ENCODE measurements around the gene MTMR6.

MTMR6 gene

DNA sequence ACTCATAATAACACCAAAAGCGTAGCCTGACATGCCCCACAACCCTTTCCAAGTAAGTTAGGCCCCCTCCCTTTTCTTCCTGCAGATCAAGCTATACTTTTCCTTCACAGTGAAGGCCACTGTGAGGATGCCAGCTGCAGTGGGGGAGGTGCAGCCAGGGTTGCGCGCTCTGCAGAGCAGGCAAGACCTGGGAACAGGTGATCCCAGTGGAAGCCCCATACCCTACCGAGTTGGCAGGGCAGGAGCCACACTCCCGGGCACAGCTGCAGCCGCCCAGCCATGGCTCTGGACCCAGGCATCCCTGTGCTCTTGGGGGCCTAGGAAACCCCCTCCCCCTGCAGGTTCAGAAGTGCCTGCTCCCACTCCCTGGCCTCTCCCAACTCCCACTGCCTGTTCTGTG, 18.7 kb downstream of the MTMR6 start:
- Histone ChIP-seq H3K36me3 (ENCODE audit: insufficient read depth, low read length) (peaks cover 33% of the 10 kb centered on the region), H3K27me3 (ENCODE audit: control insufficient read depth in 1 of 2, insufficient read depth in 2 of 2, low read length in 2 of 2) (no peaks in the 10 kb centered on the region), H3K27ac (ENCODE audit: low read depth, low read length) (no peak overlapping the region), H3K9ac (ENCODE audit: low read length) (no peak overlapping the region), H3K4me3 (ENCODE audit: low read depth in 1 of 2, low read length in 2 of 2) (no peak overlapping the region), H3K9me3 (ENCODE audit: low read length) (no peaks in the 10 kb centered on the region), H3K4me1 (ENCODE audit: insufficient read depth, low read length) (no peaks in the 10 kb centered on the region)

DNA sequence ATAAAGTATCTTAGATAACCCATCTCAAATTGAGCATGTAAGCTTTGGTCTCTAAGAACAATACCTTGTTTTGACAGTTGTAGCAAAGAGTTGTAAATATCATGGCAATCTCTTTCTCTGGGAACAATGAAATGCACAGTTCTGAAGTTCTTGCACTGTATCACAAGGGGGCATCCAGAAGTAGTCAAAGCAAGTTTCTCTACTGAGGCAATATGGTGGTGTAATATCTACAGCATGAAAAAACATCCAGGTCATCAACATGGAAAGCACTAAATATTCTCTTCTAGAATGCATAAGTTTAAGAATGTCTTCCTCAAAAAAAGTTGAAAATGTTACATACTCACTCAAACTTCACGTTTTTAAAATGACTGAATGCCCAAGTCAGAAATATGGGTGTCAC, 19.6 kb downstream of the MTMR6 start:
- Histone ChIP-seq H3K27ac (ENCODE audit: low read depth, low read length) (no peak overlapping the region), H3K36me3 (ENCODE audit: insufficient read depth, low read length) (peaks cover 35% of the 10 kb centered on the region), H3K27me3 (ENCODE audit: control insufficient read depth in 1 of 2, insufficient read depth in 2 of 2, low read length in 2 of 2) (no peaks in the 10 kb centered on the region), H3K4me1 (ENCODE audit: insufficient read depth, low read length) (no peaks in the 10 kb centered on the region), H3K9me3 (ENCODE audit: low read length) (no peaks in the 10 kb centered on the region), H3K9ac (ENCODE audit: low read length) (no peak overlapping the region), H3K4me3 (ENCODE audit: low read depth in 1 of 2, low read length in 2 of 2) (no peak overlapping the region)

DNA sequence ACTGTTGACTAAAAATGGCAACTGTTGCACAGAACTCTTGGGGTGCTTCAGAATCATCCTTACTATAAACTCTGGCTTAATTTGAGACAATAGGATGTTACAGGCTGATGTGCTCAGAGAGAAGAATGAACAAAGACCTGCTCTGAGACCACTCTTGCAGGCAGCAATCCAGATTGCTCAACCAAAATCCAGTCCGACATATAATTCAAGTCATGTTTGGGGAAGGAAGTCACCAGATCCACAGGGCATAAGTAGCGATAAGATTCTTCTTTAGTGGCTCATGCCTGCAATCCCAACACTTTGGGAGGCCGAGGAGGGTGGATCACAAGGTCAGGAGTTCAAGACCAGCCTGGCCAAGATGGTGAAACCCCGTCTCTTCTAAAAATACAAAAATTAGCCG, 20.6 kb downstream of the MTMR6 start:
- Histone ChIP-seq H3K4me1 (ENCODE audit: insufficient read depth, low read length) (no peaks in the 10 kb centered on the region), H3K9me3 (ENCODE audit: low read length) (no peaks in the 10 kb centered on the region), H3K27ac (ENCODE audit: low read depth, low read length) (no peak overlapping the region), H3K27me3 (ENCODE audit: control insufficient read depth in 1 of 2, insufficient read depth in 2 of 2, low read length in 2 of 2) (no peaks in the 10 kb centered on the region), H3K4me3 (ENCODE audit: low read depth in 1 of 2, low read length in 2 of 2) (no peak overlapping the region), H3K36me3 (ENCODE audit: insufficient read depth, low read length) (peaks cover 33% of the 10 kb centered on the region), H3K9ac (ENCODE audit: low read length) (no peak overlapping the region)

DNA sequence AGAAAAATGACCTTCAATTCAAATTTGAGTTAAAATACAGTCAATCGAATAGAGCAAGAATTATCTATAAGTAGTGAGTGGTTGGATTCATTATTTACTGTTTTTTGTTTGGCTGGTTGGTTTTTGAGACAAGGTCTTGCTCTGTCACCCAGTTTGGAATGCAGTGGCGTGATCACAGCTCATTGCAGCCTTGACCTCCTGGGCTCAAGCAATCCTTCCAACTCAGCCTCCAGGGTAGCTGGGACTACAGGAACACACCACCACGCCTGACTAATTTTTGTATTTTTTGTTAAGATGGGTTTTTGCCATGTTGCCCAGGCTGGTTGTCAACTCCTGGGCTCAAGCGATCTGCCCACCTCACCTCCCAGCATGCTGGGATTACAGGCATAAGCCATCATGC, 25.0 kb downstream of the MTMR6 start:
- Histone ChIP-seq H3K36me3 (ENCODE audit: insufficient read depth, low read length) (peaks cover 38% of the 10 kb centered on the region), H3K9me3 (ENCODE audit: low read length) (no peaks in the 10 kb centered on the region), H3K27me3 (ENCODE audit: control insufficient read depth in 1 of 2, insufficient read depth in 2 of 2, low read length in 2 of 2) (no peaks in the 10 kb centered on the region), H3K27ac (ENCODE audit: low read depth, low read length) (no peak overlapping the region), H3K9ac (ENCODE audit: low read length) (no peak overlapping the region), H3K4me3 (ENCODE audit: low read depth in 1 of 2, low read length in 2 of 2) (no peak overlapping the region), H3K4me1 (ENCODE audit: insufficient read depth, low read length) (no peaks in the 10 kb centered on the region)

DNA sequence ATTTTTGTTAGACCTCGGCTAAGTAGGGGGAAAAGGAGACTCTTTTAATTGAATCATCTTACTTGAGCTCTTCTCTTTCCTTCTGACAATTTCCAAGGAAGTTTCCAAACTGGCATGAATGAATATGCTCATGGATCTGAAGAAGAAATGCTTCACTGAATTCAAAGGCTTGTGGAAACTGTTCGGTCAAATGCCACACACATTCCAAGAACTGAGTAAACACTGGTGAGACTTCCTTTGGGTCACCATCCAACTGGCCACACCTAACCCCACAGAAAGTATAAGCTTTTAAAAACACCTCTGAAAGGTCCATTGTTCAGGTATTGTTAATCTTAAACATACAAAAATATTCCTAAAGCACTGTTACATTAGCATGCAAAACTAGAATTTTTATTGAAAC, 33.6 kb downstream of the MTMR6 start:
- no peaks in the 10 kb centered on the region for H3K27me3 ChIP-seq (ENCODE audit: control insufficient read depth in 1 of 2, insufficient read depth in 2 of 2, low read length in 2 of 2)
- H3K4me3 ChIP-seq (ENCODE audit: low read depth in 1 of 2, low read length in 2 of 2) = no peak overlapping the region
- no peaks in the 10 kb centered on the region for H3K4me1 ChIP-seq (ENCODE audit: insufficient read depth, low read length)
- no peak overlapping the region for H3K27ac ChIP-seq (ENCODE audit: low read depth, low read length)
- H3K9me3 ChIP-seq (ENCODE audit: low read length) = no peaks in the 10 kb centered on the region
- H3K36me3 ChIP-seq (ENCODE audit: insufficient read depth, low read length) = peaks cover 40% of the 10 kb centered on the region
- H3K9ac ChIP-seq (ENCODE audit: low read length) = no peak overlapping the region

DNA sequence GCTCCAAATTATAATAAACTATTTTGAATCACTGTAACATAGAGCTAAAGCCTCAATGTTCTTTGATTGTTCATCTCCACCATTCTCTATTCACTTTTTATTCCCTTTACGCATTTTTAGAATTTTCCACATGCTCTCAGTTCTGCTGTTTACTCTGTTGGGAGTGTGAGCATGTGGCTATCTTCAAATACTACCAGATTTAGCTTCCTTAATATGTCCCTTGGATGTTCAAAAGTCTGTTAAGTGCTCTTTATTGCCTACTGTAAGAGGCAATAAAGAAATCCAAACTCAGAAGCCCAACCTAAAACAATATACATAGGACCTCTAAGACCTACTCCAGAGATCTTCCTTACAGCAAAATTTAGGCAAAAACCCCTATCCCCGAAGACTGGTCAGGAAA, 34.5 kb downstream of the MTMR6 start:
- Histone ChIP-seq H3K36me3 (ENCODE audit: insufficient read depth, low read length) (peaks cover 39% of the 10 kb centered on the region), H3K4me3 (ENCODE audit: low read depth in 1 of 2, low read length in 2 of 2) (no peak overlapping the region), H3K4me1 (ENCODE audit: insufficient read depth, low read length) (no peaks in the 10 kb centered on the region), H3K9ac (ENCODE audit: low read length) (no peak overlapping the region), H3K9me3 (ENCODE audit: low read length) (no peaks in the 10 kb centered on the region), H3K27me3 (ENCODE audit: control insufficient read depth in 1 of 2, insufficient read depth in 2 of 2, low read length in 2 of 2) (no peaks in the 10 kb centered on the region), H3K27ac (ENCODE audit: low read depth, low read length) (no peak overlapping the region)

DNA sequence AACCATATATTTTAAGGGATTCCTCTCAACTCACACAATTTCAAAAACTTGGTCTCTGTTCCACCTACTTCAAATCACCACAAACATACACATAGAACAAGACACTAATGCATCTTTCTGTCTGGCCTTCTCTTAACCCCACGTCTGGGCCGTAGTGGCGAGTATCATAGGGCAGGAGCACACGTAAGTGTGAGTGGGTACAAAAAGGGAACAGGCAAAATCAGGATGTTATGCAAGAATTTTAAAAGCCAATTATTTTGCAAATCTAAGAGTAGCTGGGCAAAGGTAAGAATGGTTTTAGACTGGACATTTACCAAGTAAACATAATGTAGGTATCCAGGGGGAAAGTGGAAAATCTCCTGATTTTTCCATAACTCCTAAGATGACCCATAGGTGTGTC, 35.1 kb downstream of the MTMR6 start:
- Histone ChIP-seq H3K27me3 (ENCODE audit: control insufficient read depth in 1 of 2, insufficient read depth in 2 of 2, low read length in 2 of 2) (no peaks in the 10 kb centered on the region), H3K4me3 (ENCODE audit: low read depth in 1 of 2, low read length in 2 of 2) (no peak overlapping the region), H3K4me1 (ENCODE audit: insufficient read depth, low read length) (no peaks in the 10 kb centered on the region), H3K36me3 (ENCODE audit: insufficient read depth, low read length) (peaks cover 34% of the 10 kb centered on the region), H3K27ac (ENCODE audit: low read depth, low read length) (no peak overlapping the region), H3K9me3 (ENCODE audit: low read length) (no peaks in the 10 kb centered on the region), H3K9ac (ENCODE audit: low read length) (no peak overlapping the region)

DNA sequence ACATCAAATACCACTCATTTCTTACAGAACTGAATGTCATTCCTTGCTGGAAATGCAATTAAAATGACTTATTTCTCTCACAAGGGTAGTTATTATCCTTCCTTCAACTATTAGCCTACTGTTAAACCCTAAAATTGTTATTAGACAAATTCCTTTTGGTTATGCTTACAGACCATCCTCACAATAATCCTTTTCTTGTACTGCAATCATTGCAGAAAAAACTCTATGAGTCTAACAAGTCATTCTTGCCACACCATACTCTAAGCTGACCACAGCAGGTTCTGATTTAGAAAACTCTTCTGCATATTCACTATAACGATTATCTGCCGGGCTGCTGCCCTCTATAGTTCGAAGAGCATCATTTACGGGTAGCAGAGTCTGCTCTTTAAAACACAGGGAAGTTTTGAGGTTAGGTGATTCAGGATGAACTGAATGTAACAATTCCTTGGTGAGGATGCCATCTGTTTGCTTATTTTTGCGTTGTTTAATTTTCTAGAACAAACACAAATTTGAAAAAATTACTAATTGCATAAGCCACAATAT, 38.2 kb downstream of the MTMR6 start:
- Histone ChIP-seq H3K36me3 (ENCODE audit: insufficient read depth, low read length) (peaks cover 31% of the 10 kb centered on the region), H3K4me3 (ENCODE audit: low read depth in 1 of 2, low read length in 2 of 2) (no peak overlapping the region), H3K9me3 (ENCODE audit: low read length) (no peaks in the 10 kb centered on the region), H3K9ac (ENCODE audit: low read length) (no peak overlapping the region), H3K27ac (ENCODE audit: low read depth, low read length) (no peak overlapping the region), H3K27me3 (ENCODE audit: control insufficient read depth in 1 of 2, insufficient read depth in 2 of 2, low read length in 2 of 2) (no peaks in the 10 kb centered on the region), H3K4me1 (ENCODE audit: insufficient read depth, low read length) (no peaks in the 10 kb centered on the region)

DNA sequence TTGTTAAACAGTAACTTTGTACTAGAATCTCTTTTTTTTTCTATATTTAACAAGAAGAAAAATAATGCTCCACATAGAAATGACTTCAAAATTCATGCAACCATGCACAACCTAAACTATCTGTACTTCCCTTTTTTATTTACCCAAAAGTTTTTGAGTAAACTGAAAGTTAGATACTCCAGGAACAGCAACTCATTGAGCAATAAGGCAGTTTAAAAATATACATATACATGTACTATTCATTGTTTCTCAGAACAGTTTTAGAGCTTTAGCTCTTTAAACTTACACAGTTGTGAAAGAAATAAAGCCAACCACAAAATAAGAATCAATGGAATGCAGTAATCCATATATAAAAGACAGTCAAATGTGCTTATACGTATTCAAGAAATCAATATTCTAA, 39.2 kb downstream of the MTMR6 start:
- Histone ChIP-seq H3K4me1 (ENCODE audit: insufficient read depth, low read length) (no peaks in the 10 kb centered on the region), H3K27me3 (ENCODE audit: control insufficient read depth in 1 of 2, insufficient read depth in 2 of 2, low read length in 2 of 2) (no peaks in the 10 kb centered on the region), H3K9ac (ENCODE audit: low read length) (no peak overlapping the region), H3K36me3 (ENCODE audit: insufficient read depth, low read length) (peaks cover 22% of the 10 kb centered on the region), H3K9me3 (ENCODE audit: low read length) (no peaks in the 10 kb centered on the region), H3K27ac (ENCODE audit: low read depth, low read length) (no peak overlapping the region), H3K4me3 (ENCODE audit: low read depth in 1 of 2, low read length in 2 of 2) (no peak overlapping the region)

DNA sequence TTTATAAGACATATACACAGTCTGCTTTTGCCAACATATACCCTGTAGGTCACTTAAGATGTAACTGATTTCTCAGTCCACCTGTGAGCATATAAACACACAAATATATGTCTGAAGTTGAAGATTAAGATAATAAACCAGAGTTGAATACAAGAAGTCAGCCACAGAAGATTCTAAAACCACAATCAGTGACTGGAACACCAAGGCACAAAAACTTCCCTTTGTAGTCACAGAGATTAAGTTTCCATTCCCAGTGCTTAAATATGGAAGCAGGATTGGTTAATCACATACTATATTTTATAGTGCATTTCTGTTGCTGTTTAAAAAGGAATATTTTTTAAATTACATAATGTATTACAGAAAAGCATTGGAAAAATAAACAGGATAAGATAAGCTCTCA, 39.9 kb downstream of the MTMR6 start:
- no peak overlapping the region for H3K9ac ChIP-seq (ENCODE audit: low read length)
- peaks cover 17% of the 10 kb centered on the region for H3K36me3 ChIP-seq (ENCODE audit: insufficient read depth, low read length)
- H3K9me3 ChIP-seq (ENCODE audit: low read length) = no peaks in the 10 kb centered on the region
- H3K27ac ChIP-seq (ENCODE audit: low read depth, low read length) = no peak overlapping the region
- no peaks in the 10 kb centered on the region for H3K27me3 ChIP-seq (ENCODE audit: control insufficient read depth in 1 of 2, insufficient read depth in 2 of 2, low read length in 2 of 2)
- no peaks in the 10 kb centered on the region for H3K4me1 ChIP-seq (ENCODE audit: insufficient read depth, low read length)
- no peak overlapping the region for H3K4me3 ChIP-seq (ENCODE audit: low read depth in 1 of 2, low read length in 2 of 2)

DNA sequence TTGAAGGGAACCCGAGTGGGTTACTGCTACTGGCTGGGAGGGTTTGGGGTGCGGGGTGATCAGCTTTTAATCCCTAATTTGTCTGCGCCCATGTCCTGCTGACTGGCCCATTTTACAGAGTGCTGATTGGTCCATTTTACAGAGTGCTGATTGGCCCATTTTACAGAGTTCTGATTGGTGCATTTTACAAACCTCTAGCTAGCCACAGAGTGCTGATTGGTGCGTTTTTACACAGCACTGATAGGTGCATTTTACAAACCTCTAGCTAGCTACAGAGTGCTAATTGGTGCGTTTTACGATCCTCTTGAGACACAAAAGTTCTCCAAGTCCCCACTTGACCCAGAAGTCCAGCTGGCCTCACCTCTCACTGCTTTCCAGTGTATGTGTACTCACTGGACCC, 43.2 kb downstream of the MTMR6 start:
- Histone ChIP-seq H3K4me3 (ENCODE audit: low read depth in 1 of 2, low read length in 2 of 2) (no peak overlapping the region), H3K27me3 (ENCODE audit: control insufficient read depth in 1 of 2, insufficient read depth in 2 of 2, low read length in 2 of 2) (no peaks in the 10 kb centered on the region), H3K4me1 (ENCODE audit: insufficient read depth, low read length) (no peaks in the 10 kb centered on the region), H3K27ac (ENCODE audit: low read depth, low read length) (no peak overlapping the region), H3K9ac (ENCODE audit: low read length) (no peak overlapping the region), H3K36me3 (ENCODE audit: insufficient read depth, low read length) (peaks cover 7% of the 10 kb centered on the region), H3K9me3 (ENCODE audit: low read length) (no peaks in the 10 kb centered on the region)

DNA sequence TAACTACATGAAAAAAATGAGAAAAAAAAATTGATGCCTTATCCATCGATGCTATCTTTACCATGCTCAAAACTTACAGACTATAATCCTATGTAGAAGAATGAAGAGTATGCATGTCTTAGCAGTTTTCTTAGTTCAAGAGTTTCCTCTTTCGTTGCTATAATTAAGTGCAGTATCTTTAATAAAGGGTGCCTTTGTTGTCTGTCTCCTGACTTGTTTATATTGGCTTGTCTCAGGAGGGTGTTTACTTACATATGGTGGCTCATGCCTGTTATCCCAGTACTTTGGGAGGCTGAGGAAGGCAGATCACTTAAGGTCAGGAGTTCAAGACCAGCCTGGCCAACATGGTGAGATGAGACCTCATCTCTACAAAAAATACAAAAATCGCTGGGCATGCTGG, 44.3 kb downstream of the MTMR6 start:
- H3K27me3 ChIP-seq (ENCODE audit: control insufficient read depth in 1 of 2, insufficient read depth in 2 of 2, low read length in 2 of 2) = no peaks in the 10 kb centered on the region
- no peak overlapping the region for H3K27ac ChIP-seq (ENCODE audit: low read depth, low read length)
- no peak overlapping the region for H3K4me3 ChIP-seq (ENCODE audit: low read depth in 1 of 2, low read length in 2 of 2)
- no peaks in the 10 kb centered on the region for H3K9me3 ChIP-seq (ENCODE audit: low read length)
- peaks cover 7% of the 10 kb centered on the region for H3K36me3 ChIP-seq (ENCODE audit: insufficient read depth, low read length)
- H3K4me1 ChIP-seq (ENCODE audit: insufficient read depth, low read length) = no peaks in the 10 kb centered on the region
- no peak overlapping the region for H3K9ac ChIP-seq (ENCODE audit: low read length)
